ENCODE results near the gene ABCC1.
"Not testable (repeated sequence)": the region's sequence is repeated elsewhere in the genome, so short reads cannot be mapped to it uniquely, and the experiment has no call there.

ABCC1 gene

DNA sequence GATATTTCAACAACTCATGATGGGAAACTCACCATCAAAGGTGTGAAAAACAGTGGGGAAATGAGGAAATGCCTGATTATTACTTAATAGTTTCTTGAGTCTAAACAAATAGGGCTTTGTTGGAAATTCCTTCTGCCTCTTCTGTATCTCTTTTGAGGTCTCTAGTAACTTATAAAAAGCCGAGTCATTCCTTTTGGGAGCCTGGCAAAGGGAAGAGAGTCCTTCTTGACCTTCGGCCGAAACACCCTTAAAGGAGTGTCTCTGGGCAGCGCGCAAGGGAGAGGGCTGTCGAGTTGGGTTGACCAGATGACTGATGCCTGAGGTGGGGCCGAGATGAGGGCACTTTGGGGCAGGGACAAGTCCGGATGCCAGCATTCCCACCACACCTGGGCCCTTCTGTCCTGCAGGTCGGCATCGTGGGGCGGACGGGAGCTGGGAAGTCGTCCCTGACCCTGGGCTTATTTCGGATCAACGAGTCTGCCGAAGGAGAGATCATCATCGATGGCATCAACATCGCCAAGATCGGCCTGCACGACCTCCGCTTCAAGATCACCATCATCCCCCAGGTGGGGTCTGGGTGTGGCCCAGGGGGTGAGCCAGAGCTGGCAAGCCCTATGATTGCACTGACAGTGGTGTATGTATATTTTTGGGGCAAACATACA lies 184.7 kb downstream of the ABCC1 start:
- no peak for DNase-seq (ENCODE audit: low read depth in 2 of 2, low spot score in 1 of 2)

DNA sequence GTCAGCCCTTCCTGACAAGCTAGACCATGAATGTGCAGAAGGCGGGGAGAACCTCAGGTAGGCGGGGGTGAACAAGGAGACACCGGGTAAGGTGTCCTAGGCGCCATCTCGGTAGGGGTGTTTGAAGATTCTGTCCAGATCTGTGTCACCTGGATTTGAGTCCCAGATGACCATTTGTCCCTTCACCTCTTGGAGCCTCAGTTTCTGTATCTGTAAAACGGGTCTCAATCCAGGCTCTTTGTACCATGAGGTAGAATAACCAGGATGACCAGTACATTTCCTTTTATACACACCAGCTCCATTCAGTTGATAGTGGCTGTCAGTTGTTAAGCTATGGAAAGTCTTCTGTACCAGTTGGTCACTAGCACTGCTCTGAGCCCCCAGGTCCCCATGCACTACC lies 187.2 kb downstream of the ABCC1 start:
- DNase-seq (ENCODE audit: low read depth in 2 of 2, low spot score in 1 of 2), result no peak

DNA sequence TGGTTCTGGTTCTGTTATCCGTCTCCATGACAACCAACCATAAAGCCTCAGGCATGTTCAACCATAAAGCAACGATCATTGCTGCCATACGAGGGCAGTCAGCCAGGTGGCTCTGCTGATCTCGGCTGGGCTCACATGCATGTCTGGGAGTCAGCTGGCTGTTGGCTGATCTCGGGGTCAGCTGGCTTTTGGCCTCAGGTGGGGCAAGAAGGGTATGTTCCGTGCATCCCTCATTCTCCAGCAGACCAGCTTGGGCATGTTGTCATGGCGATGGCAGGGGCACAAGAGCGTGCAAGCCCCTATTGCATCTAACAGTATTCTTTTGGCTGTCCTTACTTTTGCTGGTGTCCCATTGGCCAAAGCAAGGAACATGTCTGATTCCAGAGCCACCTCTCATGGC lies 187.7 kb downstream of the ABCC1 start:
- no peak for DNase-seq (ENCODE audit: low read depth in 2 of 2, low spot score in 1 of 2)

DNA sequence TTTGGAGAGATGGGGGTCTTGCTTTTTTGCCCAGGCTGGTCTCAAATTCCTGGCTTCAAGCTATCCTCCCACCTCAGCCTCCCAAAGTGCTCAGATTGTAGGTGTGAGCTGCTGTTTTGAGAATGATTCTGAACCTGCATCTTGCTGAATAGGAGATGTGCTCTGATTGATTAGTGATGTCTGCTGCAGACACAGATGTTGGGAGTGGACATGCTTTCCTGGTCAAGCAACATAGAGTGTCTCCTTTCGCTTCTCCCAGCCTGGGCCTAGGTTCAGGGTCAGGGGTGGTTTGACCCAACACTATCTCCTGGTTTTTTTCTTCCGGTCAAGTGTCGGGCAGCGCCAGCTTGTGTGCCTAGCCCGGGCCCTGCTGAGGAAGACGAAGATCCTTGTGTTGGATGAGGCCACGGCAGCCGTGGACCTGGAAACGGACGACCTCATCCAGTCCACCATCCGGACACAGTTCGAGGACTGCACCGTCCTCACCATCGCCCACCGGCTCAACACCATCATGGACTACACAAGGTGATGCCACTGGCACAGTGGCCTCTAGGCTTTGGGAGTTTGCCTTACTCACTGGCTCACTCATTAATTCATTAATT lies 188.7 kb downstream of the ABCC1 start:
- DNase-seq (ENCODE audit: low read depth in 2 of 2, low spot score in 1 of 2), result no peak

DNA sequence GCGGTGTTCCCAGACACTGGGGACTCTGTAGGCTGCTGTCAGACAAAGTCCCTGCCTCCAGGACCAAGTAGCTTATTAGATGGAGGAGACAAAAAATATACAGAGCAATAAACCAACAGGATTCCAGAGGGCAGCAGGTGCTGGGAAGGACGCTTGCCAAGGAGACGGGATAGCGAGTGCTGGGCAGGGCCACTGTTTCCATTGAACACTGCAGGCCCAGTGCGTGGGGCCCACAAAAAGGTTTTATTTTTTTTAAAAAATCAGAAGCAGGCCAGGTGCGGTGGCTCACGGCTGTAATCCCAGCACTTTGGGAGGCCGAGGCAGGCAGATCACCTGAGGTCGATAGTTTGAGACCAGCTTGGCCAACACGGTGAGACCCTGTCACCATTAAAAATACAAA lies 189.6 kb downstream of the ABCC1 start:
- no peak for DNase-seq (ENCODE audit: low read depth in 2 of 2, low spot score in 1 of 2)

DNA sequence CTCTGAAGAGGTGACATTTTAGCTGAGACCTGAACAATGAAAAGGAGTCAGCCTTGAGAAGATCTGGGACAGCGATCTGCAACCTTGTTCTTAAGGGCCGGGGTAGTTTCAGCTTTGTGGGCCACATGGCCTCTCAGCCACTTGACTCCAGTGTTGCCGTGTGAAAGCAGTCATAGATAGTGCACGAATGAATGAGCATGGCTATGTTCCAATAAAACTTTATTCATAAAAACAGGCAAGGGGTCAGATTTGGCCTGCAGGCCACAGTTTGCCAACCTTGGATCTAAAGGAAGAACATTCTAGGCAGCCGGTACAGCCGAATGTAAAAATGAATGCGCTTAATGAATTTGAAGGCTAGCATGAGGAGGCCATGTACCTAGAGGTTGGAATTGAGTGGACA lies 190.4 kb downstream of the ABCC1 start:
- DNase-seq (ENCODE audit: low read depth in 2 of 2, low spot score in 1 of 2), result no peak

DNA sequence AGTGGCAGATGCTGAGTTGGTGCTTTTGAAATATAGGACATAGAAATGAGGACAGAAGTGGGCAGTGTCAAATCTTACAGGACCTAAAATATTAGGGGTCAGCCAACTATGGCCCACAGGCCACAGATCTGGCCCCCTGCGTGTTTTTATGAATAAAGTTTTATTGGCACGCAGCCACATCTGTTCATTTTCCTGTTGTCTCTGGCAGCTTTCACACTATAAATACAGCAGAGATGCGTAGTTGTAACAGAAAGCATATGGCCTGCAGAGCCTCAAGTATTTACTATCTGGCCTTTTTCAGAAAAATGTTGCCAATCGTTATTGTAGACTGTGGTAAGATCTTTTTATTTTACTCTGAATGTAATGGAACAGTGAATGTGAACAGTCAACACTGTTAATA lies 191.1 kb downstream of the ABCC1 start:
- DNase-seq (ENCODE audit: low read depth in 2 of 2, low spot score in 1 of 2), result no peak

DNA sequence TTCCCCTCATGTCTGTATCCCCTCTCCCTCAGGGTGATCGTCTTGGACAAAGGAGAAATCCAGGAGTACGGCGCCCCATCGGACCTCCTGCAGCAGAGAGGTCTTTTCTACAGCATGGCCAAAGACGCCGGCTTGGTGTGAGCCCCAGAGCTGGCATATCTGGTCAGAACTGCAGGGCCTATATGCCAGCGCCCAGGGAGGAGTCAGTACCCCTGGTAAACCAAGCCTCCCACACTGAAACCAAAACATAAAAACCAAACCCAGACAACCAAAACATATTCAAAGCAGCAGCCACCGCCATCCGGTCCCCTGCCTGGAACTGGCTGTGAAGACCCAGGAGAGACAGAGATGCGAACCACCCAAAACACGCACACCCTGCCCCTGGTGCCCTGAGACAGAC lies 191.7 kb downstream of the ABCC1 start:
- DNase-seq (ENCODE audit: low read depth in 2 of 2, low spot score in 1 of 2), result no peak

DNA sequence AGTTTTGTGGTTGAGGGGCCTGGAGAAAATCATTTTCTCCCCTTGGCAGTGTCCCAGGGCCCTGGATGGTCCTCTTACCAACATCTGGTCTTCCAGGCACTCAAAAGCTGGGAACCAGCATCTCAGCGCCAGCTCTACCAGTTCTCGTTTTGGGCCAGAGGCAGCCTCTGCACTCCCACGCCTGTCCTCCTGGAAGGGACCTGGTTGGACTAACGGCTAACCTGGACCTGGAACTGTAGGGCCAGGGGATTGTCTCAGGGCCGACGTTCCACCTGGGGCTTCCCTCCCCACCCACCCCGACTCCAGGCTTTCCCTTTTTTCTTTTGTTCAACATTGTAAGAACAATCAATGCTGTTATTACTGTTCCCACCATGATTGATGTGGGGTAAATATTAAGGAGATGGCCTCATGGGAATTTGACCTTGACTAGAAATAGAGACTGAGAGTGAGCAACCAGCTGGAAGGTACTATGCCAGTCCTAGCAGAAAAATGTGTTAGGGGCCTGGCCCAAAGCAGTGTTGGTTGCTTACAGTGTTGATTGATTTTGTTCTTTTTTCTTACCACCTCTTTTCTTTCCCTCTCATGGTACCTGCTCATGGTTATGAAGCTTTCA lies 192.5 kb downstream of the ABCC1 start:
- no peak for DNase-seq (ENCODE audit: low read depth in 2 of 2, low spot score in 1 of 2)

DNA sequence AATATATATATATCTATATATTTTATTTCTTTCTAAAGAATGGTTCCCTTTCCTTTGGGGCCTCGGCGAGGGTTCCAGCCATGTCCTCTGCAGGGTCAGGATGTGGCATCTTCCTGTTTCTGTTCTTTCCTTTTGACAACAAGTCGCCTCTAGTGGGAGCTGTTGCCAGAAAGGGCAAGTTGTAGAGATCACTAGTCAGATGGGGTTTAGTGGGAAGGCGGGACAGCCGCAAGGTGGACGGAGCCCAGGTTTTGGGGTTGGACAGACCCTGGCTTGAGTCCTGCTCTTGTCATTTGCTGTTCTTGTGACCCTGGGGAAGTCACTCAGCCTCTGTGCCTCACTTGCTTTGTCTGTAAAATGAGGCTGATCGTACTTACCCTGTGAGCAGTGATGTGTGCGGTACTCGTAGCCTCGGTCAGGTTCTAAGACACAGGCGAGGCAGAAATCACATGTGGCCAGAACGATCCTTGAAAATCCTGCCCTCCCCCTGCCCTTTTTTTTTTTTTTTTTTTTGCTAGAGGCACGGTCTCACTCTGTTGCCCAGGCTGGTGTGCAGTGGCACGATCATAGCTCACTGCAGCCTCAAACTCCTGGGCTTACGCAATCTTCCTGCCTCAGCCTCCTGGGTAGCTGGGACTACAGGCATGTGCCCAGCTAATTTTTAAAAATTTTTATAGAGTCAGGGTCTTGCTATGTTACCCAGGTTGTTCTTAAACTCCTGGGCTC lies 193.8 kb downstream of the ABCC1 start:
- DNase-seq (ENCODE audit: low read depth in 2 of 2, low spot score in 1 of 2), result no peak

DNA sequence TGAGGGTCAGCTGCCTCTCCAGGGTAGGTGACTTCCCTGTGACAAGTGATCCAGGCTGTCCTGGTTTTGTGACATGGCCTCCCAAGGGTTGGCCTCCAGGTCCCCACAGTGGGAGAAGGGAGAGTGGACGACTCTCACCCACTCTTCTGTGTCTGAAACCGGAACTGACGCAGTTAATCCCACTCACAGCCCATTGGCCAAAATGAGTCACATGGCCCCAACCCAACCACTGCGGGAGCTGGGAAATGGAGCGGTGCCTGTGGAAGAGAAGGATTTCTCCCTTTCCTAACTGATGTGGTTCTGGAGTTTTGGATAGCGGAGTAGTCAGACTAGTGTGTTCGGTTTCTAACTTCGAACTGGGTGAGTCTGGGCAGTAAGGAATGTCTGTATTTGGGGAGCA lies 194.5 kb downstream of the ABCC1 start:
- DNase-seq (ENCODE audit: low read depth in 2 of 2, low spot score in 1 of 2), result no peak

DNA sequence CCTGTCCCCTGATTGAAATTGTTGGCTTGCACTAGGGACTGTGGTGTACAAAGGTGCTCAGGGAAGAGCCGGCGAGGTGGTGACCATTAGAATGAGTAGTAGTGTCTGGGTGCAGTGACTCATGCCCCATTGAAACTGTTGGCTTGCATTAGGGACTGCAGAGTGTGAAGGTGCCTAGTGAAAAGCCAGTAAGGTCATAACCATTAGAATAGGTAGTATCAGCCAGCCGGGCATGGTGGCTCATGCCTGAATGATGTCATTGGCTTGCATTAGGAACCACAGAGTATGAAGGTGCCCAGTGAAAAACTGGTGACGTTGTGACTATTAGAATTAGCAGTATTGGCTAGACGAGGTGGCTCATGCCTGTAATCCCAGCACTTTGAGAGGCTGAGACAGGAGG lies 195.0 kb downstream of the ABCC1 start:
- DNase-seq (ENCODE audit: low read depth in 2 of 2, low spot score in 1 of 2), result no peak

DNA sequence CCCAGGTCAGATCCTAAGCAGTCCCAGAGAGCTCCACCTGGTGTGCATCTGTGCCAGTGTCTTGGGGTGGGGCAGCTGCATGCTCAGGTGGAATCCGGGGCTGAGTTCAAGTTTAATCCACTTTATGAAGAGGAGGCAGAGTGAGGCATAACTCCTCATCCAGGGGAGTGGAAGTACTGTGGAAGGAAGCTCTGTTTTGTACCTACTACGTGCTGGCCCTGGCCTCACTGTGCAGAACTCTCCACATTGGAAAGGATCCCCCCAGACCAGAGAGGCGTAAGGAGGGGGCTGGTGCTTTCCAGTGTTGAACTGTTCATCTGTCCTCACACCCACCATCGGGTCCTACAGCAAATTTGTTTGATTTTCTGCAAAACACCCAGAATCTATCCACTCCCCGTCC lies 195.9 kb downstream of the ABCC1 start:
- no peak for DNase-seq (ENCODE audit: low read depth in 2 of 2, low spot score in 1 of 2)

DNA sequence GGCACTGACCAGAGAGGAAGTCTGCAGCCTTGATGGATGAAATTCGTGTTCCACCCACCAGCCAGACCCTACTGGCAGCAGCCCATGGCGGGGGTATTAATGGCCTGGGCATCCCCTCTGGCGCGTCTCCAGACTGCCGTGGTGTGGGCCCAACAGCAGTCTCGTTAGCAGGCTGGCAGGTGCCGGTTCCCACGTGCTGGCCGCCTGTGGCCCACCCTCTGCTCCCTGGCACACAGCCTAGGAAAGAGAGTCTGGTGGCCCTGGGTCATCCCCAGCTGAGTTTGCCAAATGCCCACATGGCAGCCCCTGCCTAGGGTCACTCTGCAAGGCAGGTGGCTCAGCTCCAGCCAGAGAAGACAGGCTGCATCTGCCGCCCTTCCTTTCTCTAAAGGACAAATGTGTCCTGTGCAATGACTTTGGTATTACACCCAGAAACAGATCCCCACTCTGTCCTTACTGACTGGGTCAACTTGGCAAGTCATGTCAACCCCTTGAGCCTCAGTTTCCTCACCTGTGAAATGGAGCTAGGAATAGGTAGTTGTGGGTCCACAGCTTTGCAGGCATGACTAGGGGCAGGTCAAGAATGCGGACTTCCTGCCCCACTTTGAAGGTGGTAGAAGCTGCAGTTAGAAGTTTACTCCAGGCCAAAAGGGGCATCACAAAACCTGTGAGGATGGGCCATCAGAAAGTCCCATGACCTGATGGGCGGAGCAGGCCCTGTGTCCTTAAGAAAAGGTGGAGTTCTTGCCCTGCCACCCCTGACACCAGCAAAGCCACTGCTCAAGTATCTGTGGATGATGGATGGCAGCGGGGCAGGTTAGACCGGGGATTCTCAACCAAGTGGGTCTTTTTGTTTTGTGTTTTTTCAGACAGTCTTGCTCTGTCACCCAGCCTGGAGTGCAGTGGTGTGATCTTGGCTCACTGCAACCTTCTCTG lies 197.2 kb downstream of the ABCC1 start:
- DNase-seq (ENCODE audit: low read depth in 2 of 2, low spot score in 1 of 2), result no peak

DNA sequence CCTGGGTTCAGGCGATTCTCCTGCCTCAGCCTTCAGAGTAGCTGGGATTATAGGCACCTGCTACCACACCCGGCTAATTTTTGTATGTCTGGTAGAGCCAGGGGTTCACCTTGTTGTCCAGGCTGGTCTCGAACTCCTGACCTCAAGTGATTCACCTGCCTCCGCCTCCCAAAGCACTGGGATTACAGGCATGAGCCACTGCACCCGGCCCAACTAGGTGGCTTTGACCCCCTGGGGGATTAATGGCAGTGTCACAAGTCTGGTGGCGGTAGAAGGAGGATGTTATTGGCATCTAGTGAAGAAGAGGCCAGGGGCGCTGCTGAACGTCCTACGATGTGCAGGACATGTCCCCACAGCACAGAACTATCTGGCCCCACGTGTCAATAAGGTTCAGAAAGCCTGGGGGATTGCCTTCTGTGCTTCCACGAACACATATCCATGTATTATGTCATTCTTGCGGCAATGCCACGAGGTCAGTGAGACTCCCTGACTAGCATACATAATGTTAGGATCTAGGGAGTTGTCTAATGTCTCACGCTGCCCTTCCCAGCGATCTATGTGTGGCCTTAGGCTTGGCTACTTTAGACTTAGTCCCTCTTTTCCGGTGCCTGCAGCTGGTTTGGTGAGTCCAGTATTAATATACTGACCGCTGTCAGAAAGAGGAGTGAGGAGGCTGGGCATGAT lies 198.0 kb downstream of the ABCC1 start:
- DNase-seq (ENCODE audit: low read depth in 2 of 2, low spot score in 1 of 2), result no peak

DNA sequence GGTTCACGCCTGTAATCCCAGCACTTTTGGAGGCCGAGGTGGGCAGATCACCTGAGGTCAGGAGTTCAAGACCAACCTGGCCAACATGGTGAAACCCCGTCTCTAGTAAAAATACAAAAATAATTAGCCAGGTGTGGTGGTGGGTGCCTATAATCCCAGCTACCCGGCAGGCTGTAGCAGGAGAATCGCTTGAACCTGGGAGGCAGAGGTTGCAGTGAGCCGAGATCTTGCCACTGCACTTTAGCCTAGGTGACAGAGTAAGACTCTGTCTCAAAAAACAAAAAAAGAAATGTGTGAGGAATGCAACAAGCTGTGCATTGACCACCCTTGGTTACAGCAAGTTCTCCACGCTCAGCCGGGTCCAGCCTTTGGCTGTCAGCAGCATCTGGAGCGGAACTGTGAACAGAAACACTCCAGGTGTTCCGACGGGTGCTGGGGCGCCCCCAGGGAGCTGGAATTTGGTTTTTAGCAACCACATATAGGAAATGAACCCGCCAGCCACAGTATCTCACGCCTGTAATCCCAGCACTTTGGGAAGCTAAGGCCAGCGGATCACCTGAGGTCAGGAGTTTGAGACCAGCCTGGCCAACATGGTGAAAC lies 198.7 kb downstream of the ABCC1 start:
- DNase-seq (ENCODE audit: low read depth in 2 of 2, low spot score in 1 of 2), result not testable (repeated sequence)

DNA sequence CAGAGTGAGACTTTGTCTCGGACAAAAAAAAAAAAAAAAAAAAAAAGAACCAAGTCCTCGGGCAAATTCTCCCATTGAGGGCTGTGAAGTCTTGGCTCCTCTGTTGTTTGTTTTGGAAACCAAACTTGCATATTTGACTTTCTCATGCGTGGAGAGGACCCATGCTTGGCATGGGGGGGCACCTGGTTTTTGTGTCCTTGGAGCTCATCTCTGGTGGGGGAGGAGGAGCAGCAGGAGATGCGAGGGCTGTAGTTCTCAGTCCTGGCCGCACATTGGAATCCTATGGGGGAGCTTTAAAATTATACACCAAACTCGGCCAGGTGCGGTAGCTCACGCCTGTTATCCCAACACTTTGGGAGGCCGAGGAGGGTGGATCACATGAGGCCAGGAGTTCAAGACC lies 199.3 kb downstream of the ABCC1 start:
- no peak for DNase-seq (ENCODE audit: low read depth in 2 of 2, low spot score in 1 of 2)

DNA sequence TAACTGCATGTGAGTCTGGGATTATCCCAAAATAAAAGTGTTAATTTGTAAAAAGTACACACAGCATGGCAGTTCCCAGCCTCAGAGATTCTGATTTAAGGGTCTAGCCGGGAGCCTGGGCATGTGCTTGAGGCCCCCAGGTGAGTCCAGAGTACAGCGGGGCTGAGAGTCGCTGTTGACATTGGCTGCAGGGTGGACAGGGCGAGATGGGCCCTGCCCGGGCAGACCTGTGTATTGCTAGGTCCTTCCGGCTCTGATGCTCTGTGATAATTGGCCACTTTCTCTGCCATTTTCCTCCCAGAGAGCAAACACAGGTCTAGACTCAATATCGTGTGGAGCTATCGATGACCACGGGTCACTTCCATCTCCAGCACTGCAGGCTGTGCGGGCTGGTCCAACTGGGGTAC lies 200.3 kb downstream of the ABCC1 start:
- DNase-seq (ENCODE audit: low read depth in 2 of 2, low spot score in 1 of 2), result no peak

DNA sequence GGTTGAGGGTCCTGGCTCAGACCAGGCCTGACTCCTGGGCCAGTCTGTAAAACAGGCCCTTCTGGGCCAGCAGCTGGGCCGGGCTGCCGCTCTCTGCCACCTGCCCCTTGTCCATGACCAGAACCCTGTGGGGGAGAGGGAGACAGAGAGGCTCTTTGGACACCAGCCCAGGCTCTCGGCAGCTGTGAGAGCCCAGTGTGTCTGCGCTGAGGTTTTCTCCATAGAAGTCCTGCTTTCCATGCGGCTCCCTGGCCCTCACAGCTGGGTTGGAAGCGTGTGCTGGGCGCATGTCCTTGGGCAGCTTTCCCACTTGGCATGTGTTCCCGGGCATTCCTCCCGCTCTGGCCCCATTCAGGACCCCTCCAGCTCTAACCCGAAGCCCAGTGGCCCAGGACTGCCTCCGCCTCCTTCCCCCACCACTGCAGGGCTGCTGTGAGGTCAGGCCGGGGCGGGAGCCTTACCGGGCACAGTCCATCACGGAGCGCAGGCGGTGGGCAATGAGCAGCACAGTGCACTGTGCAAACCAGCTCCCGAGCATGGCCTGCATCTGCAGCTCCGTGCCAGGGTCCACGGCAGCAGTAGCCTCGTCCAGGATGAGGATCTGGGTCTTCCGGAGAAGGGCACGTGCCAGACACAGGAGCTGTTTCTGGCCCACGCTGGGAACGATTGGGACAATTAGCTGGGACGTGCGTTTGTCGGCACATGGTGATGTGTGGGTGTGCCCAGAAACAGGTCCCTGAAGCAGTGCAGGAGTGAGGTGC lies 200.9 kb downstream of the ABCC1 start:
- no peak for DNase-seq (ENCODE audit: low read depth in 2 of 2, low spot score in 1 of 2)

DNA sequence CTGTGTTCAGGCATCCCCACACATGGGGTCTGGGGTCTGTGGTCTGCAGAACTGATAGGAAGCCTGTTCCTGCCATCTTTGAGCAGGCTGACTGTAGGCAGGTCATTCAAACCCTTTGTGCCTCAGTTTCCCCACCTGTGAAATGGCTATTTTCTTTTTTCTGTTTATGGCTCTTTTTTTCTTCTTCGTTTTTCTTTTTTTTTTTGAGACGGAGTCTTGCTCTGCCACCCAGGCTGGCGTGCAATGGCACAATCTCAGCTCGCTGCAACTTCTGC lies 201.4 kb downstream of the ABCC1 start:
- no peak for DNase-seq (ENCODE audit: low read depth in 2 of 2, low spot score in 1 of 2)
